HG03460 (cell line): Measurements from ENCODE around the gene PRSS50.

ENCODE experiments used
- ATAC-seq: cut with Tn5 transposase; IDR thresholded peaks from one replicate; pipeline ENCODE4 v1.9.1; 2021; ENCODE audit not compliant: unreplicated experiment

The PRSS50 gene

GRCh38 chr3:46693038-46693891 is 24.4 kb downstream of the PRSS50 start, which contains the start of gene ALS2CL:
TSS of gene ALS2CL (minus strand) at chr3:46693679. CDS start at chr3:46689440, 4,239 bp downstream.
- ATAC-seq, result no peak

GRCh38 chr3:46692566-46692990 is 25.1 kb downstream of the PRSS50 start:
- no peak for ATAC-seq

- ATAC-seq, result no peak
Measured at GRCh38 chr3:46690798-46691197, 26.9 kb downstream of the PRSS50 start.

- ATAC-seq, result no peak
Measured at GRCh38 chr3:46685446-46685845, 32.2 kb downstream of the PRSS50 start.

- ATAC-seq, result no peak
Measured at GRCh38 chr3:46684891-46685290, 32.8 kb downstream of the PRSS50 start.

- no peak for ATAC-seq
Measured at GRCh38 chr3:46682974-46683373, 34.7 kb downstream of the PRSS50 start.

- no peak for ATAC-seq
Measured at GRCh38 chr3:46681856-46682540, 35.7 kb downstream of the PRSS50 start.

- ATAC-seq, result no peak
Measured at GRCh38 chr3:46681387-46681786, 36.3 kb downstream of the PRSS50 start.

GRCh38 chr3:46680298-46680826 is 37.3 kb downstream of the PRSS50 start:
- ATAC-seq, result no peak

GRCh38 chr3:46679681-46680080 is 38.0 kb downstream of the PRSS50 start:
- ATAC-seq, result no peak

- no peak for ATAC-seq
Measured at GRCh38 chr3:46678280-46678679, 39.4 kb downstream of the PRSS50 start.

- ATAC-seq, result no peak
Measured at GRCh38 chr3:46677411-46677726, 40.3 kb downstream of the PRSS50 start.

- no peak for ATAC-seq
Measured at GRCh38 chr3:46676601-46677410, 40.9 kb downstream of the PRSS50 start.

- no peak for ATAC-seq
Measured at GRCh38 chr3:46675843-46676567, 41.7 kb downstream of the PRSS50 start.

- no peak for ATAC-seq
Measured at GRCh38 chr3:46675426-46675825, 42.2 kb downstream of the PRSS50 start.

- ATAC-seq, result no peak
Measured at GRCh38 chr3:46674031-46674845, 43.4 kb downstream of the PRSS50 start.

GRCh38 chr3:46673151-46674030 is 44.3 kb downstream of the PRSS50 start:
- no peak for ATAC-seq

GRCh38 chr3:46672349-46672695 is 45.3 kb downstream of the PRSS50 start:
- ATAC-seq, result no peak
